Measurements from ENCODE around the gene GINS2.

The GINS2 gene

GRCh38 chr16:85637808-85638647 is 50.7 kb downstream of the GINS2 start:
- no peak for DNase-seq

GRCh38 chr16:85637061-85637807 is 51.5 kb downstream of the GINS2 start:
- no peak for DNase-seq

GRCh38 chr16:85636234-85636812 is 52.4 kb downstream of the GINS2 start:
- DNase-seq = no peak

GRCh38 chr16:85635545-85636140 is 53.1 kb downstream of the GINS2 start:
- no peak for DNase-seq

GRCh38 chr16:85634747-85635544 is 53.8 kb downstream of the GINS2 start:
- DNase-seq = no peak

- no peak for DNase-seq
Measured at GRCh38 chr16:85633888-85634287, 54.9 kb downstream of the GINS2 start.

- no peak for DNase-seq
Measured at GRCh38 chr16:85633438-85633743, 55.4 kb downstream of the GINS2 start.

- no peak for DNase-seq
Measured at GRCh38 chr16:85632709-85633437, 55.9 kb downstream of the GINS2 start.

GRCh38 chr16:85631802-85632393 is 56.9 kb downstream of the GINS2 start:
- no peak for DNase-seq

GRCh38 chr16:85631230-85631629 is 57.5 kb downstream of the GINS2 start:
- DNase-seq = no peak

GRCh38 chr16:85629853-85630252 is 58.9 kb downstream of the GINS2 start:
- DNase-seq = no peak

- no peak for DNase-seq
Measured at GRCh38 chr16:85629326-85629725, 59.4 kb downstream of the GINS2 start.

GRCh38 chr16:85628645-85629044 is 60.1 kb downstream of the GINS2 start:
- peak; percentile 57 for DNase-seq

- no peak for DNase-seq
Measured at GRCh38 chr16:85628265-85628556, 60.5 kb downstream of the GINS2 start.

GRCh38 chr16:85627526-85628264 is 61.1 kb downstream of the GINS2 start:
- DNase-seq = no peak

- no peak for DNase-seq
Measured at GRCh38 chr16:85627089-85627488, 61.7 kb downstream of the GINS2 start.
